GM23338 (cell line): ENCODE data around the gene ATXN7L2. TPM values are rescaled to one million over a fixed set of nuclear protein-coding genes. Genes with fewer than 3 reads are reported as not detected.

Experiments
- ATAC-seq: fragments of 200-7000 bp; cut with Tn5 transposase; 3 replicates; pipeline ENCODE4 v1.9.1; 2020
- DNase-seq: peaks from one replicate; pipeline ENCODE4 v3.0.0-alpha.2; 2015; ENCODE audit warnings: low spot score
- H2AFZ ChIP-seq: fragments of 200-600 bp; sonication (generic); 2 replicates; pipeline ENCODE4 v1.8.0; 2016; ENCODE audit warnings: antibody characterized with exemption, mild to moderate bottlenecking, moderate library complexity
- H3F3A ChIP-seq: fragments of 200-600 bp; sonication (generic); replicated peaks from 2 replicates; pipeline ENCODE4 v1.8.0; 2017; ENCODE audit warnings: antibody characterized with exemption, mixed run types, low read depth
- H3K27ac ChIP-seq: fragments of 200-600 bp; sonication (generic); 2 replicates; pipeline ENCODE4 v1.6.1; 2016; ENCODE audit warnings: low read depth
- H3K27me3 ChIP-seq: fragments of 200-600 bp; sonication (generic); 2 replicates; pipeline ENCODE4 v1.8.0; 2016; ENCODE audit warnings: mild to moderate bottlenecking, mixed run types, moderate library complexity; ENCODE audit not compliant: insufficient read depth
- H3K36me3 ChIP-seq: fragments of 200-600 bp; sonication (generic); 2 replicates; pipeline ENCODE4 v1.8.0; 2016; ENCODE audit warnings: mild to moderate bottlenecking; ENCODE audit not compliant: insufficient read depth
- H3K4me1 ChIP-seq: fragments of 200-600 bp; sonication (generic); 2 replicates; pipeline ENCODE4 v1.8.0; 2016; ENCODE audit warnings: mild to moderate bottlenecking, moderate library complexity; ENCODE audit not compliant: insufficient read depth
- H3K4me2 ChIP-seq: fragments of 200-600 bp; sonication (generic); 2 replicates; pipeline ENCODE4 v1.7.1; 2017; ENCODE audit warnings: mixed run types
- H3K4me3 ChIP-seq: fragments of 200-600 bp; sonication (generic); 2 replicates; pipeline ENCODE4 v1.6.1; 2016; ENCODE audit warnings: mixed run types
- H3K79me2 ChIP-seq: fragments of 200-600 bp; sonication (generic); replicated peaks from 2 replicates; pipeline ENCODE4 v1.8.0; 2017; ENCODE audit warnings: mild to moderate bottlenecking; ENCODE audit not compliant: insufficient read depth
- H3K9me2 ChIP-seq: fragments of 200-600 bp; sonication (generic); 2 replicates; pipeline ENCODE4 v1.8.0; 2017; ENCODE audit not compliant: insufficient read depth
- H4K20me1 ChIP-seq: fragments of 200-600 bp; sonication (generic); replicated peaks from 2 replicates; pipeline ENCODE4 v1.8.0; 2017; ENCODE audit warnings: mild to moderate bottlenecking; ENCODE audit not compliant: insufficient read depth
- H3K27ac Mint-ChIP-seq: 2 replicates; pipeline ENCODE4 v1.8.0; 2020; ENCODE audit warnings: inconsistent platforms, mild to moderate bottlenecking, moderate library complexity, mixed read lengths
- H3K27me3 Mint-ChIP-seq: 3 replicates; pipeline ENCODE4 v1.8.0; 2022; ENCODE audit warnings: low read depth, mild to moderate bottlenecking, moderate library complexity, mixed read lengths, inconsistent platforms; ENCODE audit not compliant: insufficient read depth, poor library complexity
- H3K36me3 Mint-ChIP-seq: 3 replicates; pipeline ENCODE4 v1.8.0; 2021; ENCODE audit warnings: low read depth, mild to moderate bottlenecking, inconsistent platforms, moderate library complexity, mixed read lengths
- H3K4me1 Mint-ChIP-seq: 3 replicates; pipeline ENCODE4 v1.8.0; 2020; ENCODE audit warnings: mild to moderate bottlenecking, inconsistent platforms, mixed read lengths
- H3K4me3 Mint-ChIP-seq: 3 replicates; pipeline ENCODE4 v1.8.0; 2021; ENCODE audit warnings: moderate library complexity, mild to moderate bottlenecking, inconsistent platforms, mixed read lengths
- H3K9me3 Mint-ChIP-seq: 3 replicates; pipeline ENCODE4 v1.8.0; 2020; ENCODE audit warnings: moderate library complexity, mild to moderate bottlenecking, inconsistent platforms, mixed read lengths
- CREB1 ChIP-seq: fragments of 250-450 bp; sonication (Bioruptor Pico); IDR thresholded peaks from 2 replicates; pipeline ENCODE4 v1.5.0; 2020; ENCODE audit warnings: low read depth, mild to moderate bottlenecking, moderate library complexity
- ETS1 ChIP-seq: IDR thresholded peaks from 2 replicates; pipeline ENCODE4 v1.6.1; 2016; ENCODE audit warnings: antibody characterized with exemption
- NANOG ChIP-seq: IDR thresholded peaks from 2 replicates; pipeline ENCODE4 v1.6.1; 2016; ENCODE audit warnings: antibody characterized with exemption, borderline replicate concordance
- ZNF462 ChIP-seq: fragments of 250-450 bp; sonication (Bioruptor Pico); IDR thresholded peaks from 2 replicates; pipeline ENCODE4 v1.5.0; 2020; ENCODE audit warnings: mild to moderate bottlenecking, moderate library complexity
- polyA plus RNA-seq: library from polyadenylated mRNA; unstranded; fragments of >200 nt; fragmentation: Nextera tagmentation; extraction: Ambion mirVana; gene quantifications from 2 replicates; pipeline ENCODE4 v1.2.1, GENCODE V29; 2016
- total RNA-seq: library from RNA; depleted of rRNA; stranded (reverse); fragments of >200 nt; shearing (Covaris generic); gene quantifications from 2 replicates; pipeline ENCODE4 v1.2.3, GENCODE V29; 2014

The ATXN7L2 gene
- total and polyA plus RNA-seq, 2 experiments from 2014 or later: 8.0 to 9.9 TPM

GRCh38 chr1:109478806-109479205, 4.9 kb upstream of the ATXN7L2 start (continued):
- no peak for TF ChIP-seq ZNF462

- DNase-seq: no peak
- peaks cover 10% of the 10 kb centered on the region for H3K4me1 Mint-ChIP-seq
- peaks cover 10% of the 10 kb centered on the region; the same call in 1 of the 2 replicates for H3K27me3 ChIP-seq
These were observed 4.4 kb upstream of the ATXN7L2 start for GRCh38 chr1:109479311-109479710.

GRCh38 chr1:109479901-109480300, 3.8 kb upstream of the ATXN7L2 start:
- peaks cover 13% of the 10 kb centered on the region for H3K4me1 Mint-ChIP-seq
- H3K27me3 Mint-ChIP-seq: peaks cover 10% of the 10 kb centered on the region
- H3K27ac Mint-ChIP-seq: no peak overlapping the region
- no peaks in the 10 kb centered on the region for H3K36me3 ChIP-seq
- H4K20me1 ChIP-seq: no peaks in the 10 kb centered on the region
- no peaks in the 10 kb centered on the region; the same call in 2 of the 3 replicates for H3K9me3 Mint-ChIP-seq
- no peak overlapping the region for H3K4me3 Mint-ChIP-seq
- no peaks in the 10 kb centered on the region; the same call in 2 of the 3 replicates for H3K36me3 Mint-ChIP-seq
- no peaks in the 10 kb centered on the region for H3K9me2 ChIP-seq
- ATAC-seq (no peak), DNase-seq (no peak)
- TF ChIP-seq NANOG (no peak), ETS1 (no peak)
- no peak overlapping the region for H2AFZ ChIP-seq
- H3K4me2 ChIP-seq: no peak overlapping the region
- no peak overlapping the region for H3K27ac ChIP-seq
- peaks cover 10% of the 10 kb centered on the region; the same call in 1 of the 2 replicates for H3K27me3 ChIP-seq
- peaks cover 5% of the 10 kb centered on the region; the same call in 1 of the 2 replicates for H3K4me1 ChIP-seq
- H3K4me3 ChIP-seq: no peak overlapping the region
- no peaks in the 10 kb centered on the region for H3K79me2 ChIP-seq
- H3F3A ChIP-seq: peaks cover 7% of the 10 kb centered on the region; the same call in 1 of the 2 replicates

More at GRCh38 chr1:109479311-109479710, 4.4 kb upstream of the ATXN7L2 start:
- Histone ChIP-seq H3K9me2 (no peaks in the 10 kb centered on the region), H3K4me2 (no peak overlapping the region), H3K4me1 (no peaks in the 10 kb centered on the region; the same call in 1 of the 2 replicates), H2AFZ (no peak overlapping the region), H3K79me2 (no peaks in the 10 kb centered on the region), H3K27ac (no peak overlapping the region), H3F3A (0 out of 2 replicates have a peak, but pooled peaks cover 1% of the 10 kb centered on the region), H4K20me1 (no peaks in the 10 kb centered on the region), H3K4me3 (no peak overlapping the region), H3K36me3 (no peaks in the 10 kb centered on the region)
- peaks cover 10% of the 10 kb centered on the region for H3K27me3 Mint-ChIP-seq
- no peak for ATAC-seq
- no peak overlapping the region for H3K27ac Mint-ChIP-seq
- no peaks in the 10 kb centered on the region; the same call in 2 of the 3 replicates for H3K36me3 Mint-ChIP-seq
- no peak for TF ChIP-seq CREB1 (CRISPR knock-in tag)
- H3K9me3 Mint-ChIP-seq: no peaks in the 10 kb centered on the region; the same call in 1 of the 3 replicates
- H3K4me3 Mint-ChIP-seq: no peak overlapping the region
